Adrenal gland (tissue), 12 donors: ENCODE results near the gene PYGB. TPM values are rescaled to one million over a fixed set of nuclear protein-coding genes. Genes with fewer than 3 reads are reported as not detected.
"Not testable (repeated sequence)": the region's sequence is repeated elsewhere in the genome, so short reads cannot be mapped to it uniquely, and the experiment has no call there.

Experiments
- DNase-seq, 7 donors: peaks; one replicate each; pipeline ENCODE4 v3.0.0-alpha.2; 2019 to 2020
- H3K27ac ChIP-seq, 5 donors: fragments of 200-600 bp; sonication (generic) in 4 of 5; 1 replicate in 3 of 5; 2 replicates in 2 of 5; pipeline versions ENCODE4 v1.5.1 to v1.8.0; 2016 to 2020; ENCODE audit warnings: mild to moderate bottlenecking in 1 of 5
- H3K27me3 ChIP-seq: fragments of 200-600 bp; 2 replicates; pipeline ENCODE4 v1.8.0; 2021
- H3K36me3 ChIP-seq, 2 donors: fragments of 200-600 bp; replicated peaks in 1 of 2; 1 replicate in 1 of 2; 2 replicates in 1 of 2; pipeline versions ENCODE4 v1.5.1 to v1.8.0; 2018 to 2022
- H3K4me1 ChIP-seq, 2 donors: fragments of 200-600 bp; replicated peaks in 1 of 2; 1 replicate in 1 of 2; 2 replicates in 1 of 2; pipeline versions ENCODE4 v1.5.1 to v1.8.0; 2018 to 2021
- H3K4me3 ChIP-seq, 4 donors: fragments of 200-600 bp; sonication (generic) in 3 of 4; one replicate each; pipeline ENCODE4 v1.5.1; 2016 to 2018
- H3K9me3 ChIP-seq, 3 donors: fragments of 200-600 bp; sonication (generic) in 1 of 3; replicated peaks in 1 of 3; 1 replicate in 2 of 3; 2 replicates in 1 of 3; pipeline versions ENCODE4 v1.5.1 to v1.8.0; 2016 to 2021
- POLR2A ChIP-seq, 2 donors: fragments of 450-650 bp; IDR thresholded peaks; one replicate each; pipeline ENCODE4 v1.6.1; 2017; ENCODE audit warnings: antibody characterized with exemption in 2 of 2, mild to moderate bottlenecking in 2 of 2, moderate library complexity in 1 of 2
- WGBS, 4 donors: extraction: QIAGEN DNeasy Blood & Tissue Kit in 2 of 4; methylation state at CpG; one replicate each; pipeline versions ENCODE4 v1.1.5 to v1.1.7; 2013 to 2017; 5-methylcytosine and 5-hydroxymethylcytosine counted together
- intact Hi-C, 2 donors: fragments of 100-400 bp; cut with DNase I; formaldehyde crosslinking; loops; one replicate each; pipeline versions ENCODE4 v1.14.1 to v1.15.0; 2022 to 2023
- polyA plus RNA-seq, 3 donors: library from polyadenylated mRNA; stranded (reverse); fragments of 200-250 nt in 2 of 3; fragments of 350-450 nt in 1 of 3; fragmentation: Illumina TruSeq in 1 of 3; extraction: RNeasy Lipid Tissue Mini Kit (QIAGEN cat#74804) in 1 of 3; gene quantifications; one replicate each; pipeline ENCODE4 v1.2.3, GENCODE V29; 2013 to 2014
- total RNA-seq, 9 donors: library from RNA; depleted of rRNA in 4 of 9; stranded (reverse); fragments of >200 nt in 4 of 9; fragments of 120-200 nt in 1 of 9; fragmentation: NEBNext Ultra II Directional in 1 of 9; extraction: Animal tissue kit (Norgen Biotek cat#: 25700) in 1 of 9; gene quantifications; one replicate each; pipeline versions ENCODE4 v1.1.0 to v1.2.4, GENCODE V29; 2013 to 2023
- TF ChIP-seq, protein P1 (sequence below), 6 experiments: fragments of 450-650 bp in 4 of 6; fragments of 200-600 bp in 2 of 6; sonication (generic) in 1 of 6; IDR thresholded peaks; 1 replicate in 5 of 6; 2 replicates in 1 of 6; pipeline versions ENCODE4 v1.5.1 to v1.8.0; 2016 to 2021; ENCODE audit warnings: antibody characterized with exemption in 6 of 6, mild to moderate bottlenecking in 2 of 6, moderate library complexity in 1 of 6
- donor health status: healthy with polysubstance abuse.
- donor health status: Bipolar disorder and iron deficiency.
- donor health status: DM: yes; HTN: yes; CAD: no.
- donor health status: DM: no; HTN: no; CAD: no.
- donor health status: DM: no; HTN: no; CAD: no.
- donor health status: DM: yes; HTN: yes; CAD: no.

The PYGB gene
- total and polyA plus RNA-seq, 12 donors: 15.7 to 118 (median 71.4) TPM

- peaks cover 30 to 33% of the 10 kb centered on the region in 2 donors for H3K4me1 ChIP-seq
- H3K4me3 ChIP-seq: peak overlapping the region in 1 of 4 donors; percentile 14
- peak overlapping the region; percentile 77 to 98 (median 87) for H3K27ac ChIP-seq
- WGBS, 4 donors: 49 to 55% (median 53%) methylated on average over 6 of the region's 6 CpGs
- DNase-seq: peak in 4 of 7 donors; percentile 28 to 46 (median 33)
- no peak for TF ChIP-seq POLR2A (IDR thresholded peaks at IDR 0.05)
- TF ChIP-seq, protein P1, sequence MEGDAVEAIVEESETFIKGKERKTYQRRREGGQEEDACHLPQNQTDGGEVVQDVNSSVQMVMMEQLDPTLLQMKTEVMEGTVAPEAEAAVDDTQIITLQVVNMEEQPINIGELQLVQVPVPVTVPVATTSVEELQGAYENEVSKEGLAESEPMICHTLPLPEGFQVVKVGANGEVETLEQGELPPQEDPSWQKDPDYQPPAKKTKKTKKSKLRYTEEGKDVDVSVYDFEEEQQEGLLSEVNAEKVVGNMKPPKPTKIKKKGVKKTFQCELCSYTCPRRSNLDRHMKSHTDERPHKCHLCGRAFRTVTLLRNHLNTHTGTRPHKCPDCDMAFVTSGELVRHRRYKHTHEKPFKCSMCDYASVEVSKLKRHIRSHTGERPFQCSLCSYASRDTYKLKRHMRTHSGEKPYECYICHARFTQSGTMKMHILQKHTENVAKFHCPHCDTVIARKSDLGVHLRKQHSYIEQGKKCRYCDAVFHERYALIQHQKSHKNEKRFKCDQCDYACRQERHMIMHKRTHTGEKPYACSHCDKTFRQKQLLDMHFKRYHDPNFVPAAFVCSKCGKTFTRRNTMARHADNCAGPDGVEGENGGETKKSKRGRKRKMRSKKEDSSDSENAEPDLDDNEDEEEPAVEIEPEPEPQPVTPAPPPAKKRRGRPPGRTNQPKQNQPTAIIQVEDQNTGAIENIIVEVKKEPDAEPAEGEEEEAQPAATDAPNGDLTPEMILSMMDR (IDR thresholded peaks at IDR 0.05): no peak
- intact Hi-C loops: no loop called here
- no peaks in the 10 kb centered on the region for H3K27me3 ChIP-seq
- no peaks in the 10 kb centered on the region for H3K9me3 ChIP-seq
- no peaks in the 10 kb centered on the region for H3K36me3 ChIP-seq
Observed at GRCh38 chr20:25310921-25311728, 63.2 kb downstream of the PYGB start.

GRCh38 chr20:25312716-25313115 is 64.8 kb downstream of the PYGB start:
- H3K4me3 ChIP-seq, H3K27me3 ChIP-seq, H3K9me3 ChIP-seq, H3K36me3 ChIP-seq, H3K27ac ChIP-seq, intact Hi-C loops: not testable (repeated sequence)
- whole genome bisulfite sequencing, 4 donors: 92 to 95% (median 93%) methylated on average over 7 to 30 of the region's 33 CpGs; no CpG with 5 or more reads in 1 of the 4 donors
- peaks cover 30 to 40% of the 10 kb centered on the region in 2 donors for H3K4me1 ChIP-seq
- peak in 2 of 7 donors; percentile 12 to 28 for DNase-seq

- WGBS, 4 donors: 58 to 77% (median 70%) methylated on average over 2 of the region's 2 CpGs
- Histone ChIP-seq H3K36me3 (no peaks in the 10 kb centered on the region), H3K27me3 (no peaks in the 10 kb centered on the region), H3K4me3 (no peak overlapping the region), H3K4me1 (peaks cover 30 to 37% of the 10 kb centered on the region in 2 donors), H3K9me3 (no peaks in the 10 kb centered on the region), H3K27ac (no peak overlapping the region)
- DNase-seq: peak in 1 of 7 donors; percentile 42
- intact Hi-C loops: no loop called here
- TF ChIP-seq, protein P1 (IDR thresholded peaks at IDR 0.05): no peak
- TF ChIP-seq POLR2A (IDR thresholded peaks at IDR 0.05): no peak
Observed at GRCh38 chr20:25313593-25313992, 65.7 kb downstream of the PYGB start.

GRCh38 chr20:25314497-25315417 is 66.9 kb downstream of the PYGB start:
- WGBS, 4 donors: 86 to 93% (median 89%) methylated on average over 10 to 17 of the region's 17 CpGs
- intact Hi-C loops: no loop called here
- no peaks in the 10 kb centered on the region for H3K36me3 ChIP-seq
- H3K9me3 ChIP-seq: no peaks in the 10 kb centered on the region
- peak in 4 of 7 donors; percentile 14 to 50 (median 16) for DNase-seq
- no peak overlapping the region for H3K27ac ChIP-seq
- H3K4me1 ChIP-seq: peaks cover 23 to 26% of the 10 kb centered on the region in 2 donors
- no peak overlapping the region for H3K4me3 ChIP-seq
- no peaks in the 10 kb centered on the region for H3K27me3 ChIP-seq
- TF ChIP-seq POLR2A (IDR thresholded peaks at IDR 0.05): no peak
- TF ChIP-seq, protein P1 (IDR thresholded peaks at IDR 0.05): no peak
